Adipose tissue (tissue), 3 donors: ENCODE results near the gene FGD5. TPM values are rescaled to one million over a fixed set of nuclear protein-coding genes. Genes with fewer than 3 reads are reported as not detected.

ENCODE experiments used
- H3K27ac ChIP-seq: one replicate; pipeline ENCODE4 v1.5.1; 2013; ENCODE audit warnings: low read depth, low read length
- WGBS, 3 donors: extraction: QIAGEN DNeasy Blood & Tissue Kit; methylation state at CpG; one replicate each; pipeline ENCODE4 v1.1.7; 2013; 5-methylcytosine and 5-hydroxymethylcytosine counted together
- polyA plus RNA-seq, 3 donors: library from polyadenylated mRNA; stranded (reverse); fragments of 200-250 nt; gene quantifications; one replicate each; pipeline ENCODE4 v1.2.3, GENCODE V29; 2013
- donor health status: healthy with polysubstance abuse.
- donor health status: Bipolar disorder and iron deficiency.
- donor health status: healthy.

FGD5 gene
- polyA plus RNA-seq, 3 donors = 3.4 to 19.5 (median 16.7) TPM

DNA sequence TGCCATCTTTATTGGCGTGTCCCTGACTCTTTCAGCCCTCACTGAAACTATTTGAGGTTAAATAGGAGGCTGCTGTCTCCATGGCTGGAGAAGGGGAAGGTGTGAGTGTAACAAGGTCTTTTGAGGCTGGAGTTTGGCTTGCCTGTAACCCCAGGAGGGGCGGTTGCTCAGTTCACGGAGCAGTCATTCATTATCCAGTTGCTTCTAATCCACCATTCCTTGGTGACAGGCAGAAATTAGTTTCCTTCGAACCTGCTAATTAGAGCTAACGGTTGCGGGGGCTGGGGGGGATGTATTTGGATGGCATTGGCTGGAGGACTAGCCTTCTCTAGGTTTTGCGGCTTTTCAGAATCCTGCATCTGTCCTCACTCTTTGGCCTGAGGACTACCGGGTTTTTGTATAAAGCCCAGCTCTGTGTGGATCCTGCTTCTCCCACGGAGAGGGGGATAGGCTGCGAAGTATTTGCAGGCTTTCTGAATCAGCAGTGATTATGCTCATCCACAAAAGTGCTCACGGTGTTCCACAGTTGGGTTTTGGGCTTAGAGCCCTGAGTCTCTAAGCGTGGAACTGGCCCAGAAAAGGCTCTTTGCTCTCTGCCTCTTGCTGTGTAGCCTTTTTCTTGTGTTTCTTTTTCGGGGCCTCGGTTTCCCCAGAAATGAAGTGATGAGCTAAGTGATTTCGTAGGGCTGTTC lies 18.6 kb downstream of the FGD5 start:
- WGBS, 3 donors = 58 to 64% (median 59%) methylated on average over 15 of the region's 15 CpGs
- no peak overlapping the region for H3K27ac ChIP-seq

DNA sequence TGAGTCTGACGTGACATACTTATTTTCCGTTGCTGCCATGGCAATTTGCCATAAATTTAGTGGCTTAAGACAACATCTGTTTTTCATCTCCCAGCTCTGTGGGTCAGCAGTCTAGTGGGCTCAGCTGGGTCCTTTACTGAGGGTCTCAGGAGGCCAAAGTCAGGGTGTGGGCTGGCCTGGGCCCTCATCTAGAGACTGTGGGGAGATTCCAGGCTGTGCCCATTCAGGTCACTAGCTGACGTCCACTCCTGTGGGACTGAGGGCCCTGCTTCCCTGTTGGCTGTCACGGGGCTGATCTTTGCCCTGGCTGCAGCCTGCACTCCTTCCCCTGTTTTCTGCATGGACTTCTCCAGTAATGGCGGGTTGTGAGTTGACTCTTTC lies 19.1 kb downstream of the FGD5 start:
- H3K27ac ChIP-seq = no peak overlapping the region
- WGBS, 3 donors = 16 to 49% (median 41%) methylated on average over 5 of the region's 5 CpGs

- 52 to 76% (median 69%) methylated on average over 7 of the region's 7 CpGs for whole genome bisulfite sequencing, 3 donors
- no peak overlapping the region for H3K27ac ChIP-seq
Measured at GRCh38 chr3:14839236-14839635, 20.5 kb downstream of the FGD5 start.

DNA sequence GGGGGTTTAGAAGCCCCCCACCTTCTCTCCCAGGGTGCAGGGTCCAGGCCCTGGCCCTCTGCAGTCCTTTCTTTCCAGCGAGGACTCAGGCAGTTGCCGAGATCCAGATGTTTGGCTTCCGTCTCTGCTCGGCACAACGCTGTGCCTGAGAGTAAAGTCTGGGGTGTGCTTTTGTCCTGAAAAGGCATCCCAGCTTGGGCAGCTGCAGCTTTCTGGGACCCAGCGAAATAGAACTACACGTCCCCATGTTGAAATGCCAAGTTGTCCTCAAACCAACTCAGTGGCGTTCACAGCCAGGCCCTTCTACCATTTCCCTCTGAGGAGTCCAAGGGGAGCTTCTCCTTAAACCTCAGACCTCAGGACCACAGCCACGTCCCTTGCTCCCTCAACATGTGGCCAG lies 23.1 kb downstream of the FGD5 start:
- 58 to 65% (median 63%) methylated on average over 9 of the region's 9 CpGs for WGBS, 3 donors
- no peak overlapping the region for H3K27ac ChIP-seq

DNA sequence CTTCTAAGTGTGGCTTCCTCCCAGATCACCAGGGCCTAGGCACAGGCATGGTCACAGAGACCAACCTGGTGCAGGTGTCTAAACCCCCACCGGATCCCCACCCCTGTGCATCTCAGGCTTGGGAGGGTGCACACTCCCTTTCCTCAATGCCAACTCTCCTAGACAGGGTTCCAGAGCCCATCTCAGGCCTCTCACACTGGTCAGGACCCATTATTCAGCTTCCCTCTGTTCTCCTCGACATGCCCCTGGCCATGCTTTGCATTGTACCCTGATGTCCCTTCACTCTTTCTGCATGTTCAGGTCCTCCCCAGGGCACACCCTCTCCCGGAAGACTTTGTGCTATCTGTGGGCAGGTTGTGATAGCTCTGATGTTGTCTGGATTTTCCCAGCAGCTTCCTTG lies 23.5 kb downstream of the FGD5 start:
- 75 to 83% (median 83%) methylated on average over 3 of the region's 3 CpGs for WGBS, 3 donors
- H3K27ac ChIP-seq = no peak overlapping the region

GRCh38 chr3:14843321-14843720 lies 24.6 kb downstream of the FGD5 start:
- H3K27ac ChIP-seq = no peak overlapping the region
- 81 to 91% (median 90%) methylated on average over 8 of the region's 8 CpGs for WGBS, 3 donors

DNA sequence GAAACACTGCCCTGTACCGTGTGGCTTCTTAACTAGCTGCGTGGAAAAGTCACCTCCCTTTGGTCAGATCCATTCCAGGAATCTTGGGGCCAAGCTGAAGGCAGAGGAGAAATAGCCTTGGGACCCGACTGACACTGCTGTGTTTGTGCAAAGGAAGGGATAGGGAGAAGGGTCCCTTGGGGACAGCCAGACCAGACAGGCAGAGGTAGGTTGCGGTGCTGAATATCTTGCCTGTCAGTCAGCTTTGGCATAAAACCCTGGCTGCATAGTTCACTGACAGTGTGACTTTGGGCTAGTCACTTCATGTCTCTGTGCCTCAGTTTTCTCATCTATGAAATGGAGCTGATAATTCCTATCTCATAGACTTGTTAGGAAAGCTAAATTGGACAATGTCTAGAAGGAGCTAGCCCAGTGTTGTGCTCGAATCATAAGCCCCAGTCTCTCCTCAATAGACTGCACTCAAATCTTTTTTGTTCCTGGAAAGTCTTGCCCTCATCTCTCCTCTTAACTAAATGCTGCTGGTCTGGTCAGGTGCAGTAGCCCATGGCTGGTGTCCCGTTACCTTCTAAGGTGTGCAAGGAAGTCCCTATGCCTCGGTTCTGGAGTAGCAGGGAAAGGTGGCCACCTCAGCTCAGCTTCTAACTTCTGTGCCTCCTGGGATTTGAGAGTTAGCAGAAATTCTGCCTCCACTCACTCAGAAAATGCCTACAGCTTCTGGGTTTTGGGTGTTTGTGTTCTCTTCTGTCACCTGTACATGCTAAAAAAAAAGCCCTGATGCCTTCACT lies 25.8 kb downstream of the FGD5 start:
- no peak overlapping the region for H3K27ac ChIP-seq
- WGBS, 3 donors = 61 to 81% (median 78%) methylated on average over 7 of the region's 7 CpGs

DNA sequence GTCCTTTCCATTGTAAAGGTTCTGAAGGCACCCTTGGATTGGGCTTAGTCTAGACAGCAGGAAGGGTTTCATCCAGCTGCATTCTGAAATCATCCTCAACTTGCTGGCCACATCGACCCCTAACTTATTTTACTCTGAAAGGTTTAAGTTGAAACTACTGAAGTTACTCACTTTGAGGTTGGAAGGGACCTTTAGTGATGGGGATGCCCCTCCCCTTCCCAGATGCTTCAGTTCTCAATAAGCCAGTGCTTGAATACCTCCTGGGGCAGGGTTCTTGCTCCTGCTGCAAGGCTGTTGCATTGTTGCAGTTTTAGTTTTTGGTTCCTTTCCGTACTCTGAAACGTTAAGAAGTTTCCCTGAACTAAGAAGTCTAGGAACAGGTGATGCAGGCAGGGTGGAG lies 26.4 kb downstream of the FGD5 start:
- H3K27ac ChIP-seq = no peak overlapping the region
- 44 to 62% (median 60%) methylated on average over 3 of the region's 3 CpGs for WGBS, 3 donors

DNA sequence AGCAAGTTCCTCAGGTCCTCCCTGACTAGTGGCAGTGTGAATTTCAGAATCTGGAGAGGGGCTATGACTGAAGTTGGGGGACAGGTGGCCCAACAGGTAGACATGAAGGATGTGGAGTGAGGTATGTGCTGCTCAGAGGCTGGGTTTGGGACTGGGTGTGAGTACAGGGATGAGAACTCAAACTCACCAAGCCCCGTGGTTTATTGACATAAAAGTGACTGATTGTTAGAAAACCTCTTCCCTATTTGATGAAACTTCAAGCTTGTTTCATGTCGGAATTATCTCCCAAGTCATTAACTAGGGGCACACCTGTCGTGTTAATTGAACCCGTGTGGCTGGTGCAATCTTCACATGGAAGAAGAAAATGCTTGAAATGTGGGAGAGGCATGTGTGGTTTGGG lies 27.1 kb downstream of the FGD5 start:
- 43 to 70% (median 63%) methylated on average over 4 of the region's 4 CpGs for WGBS, 3 donors
- no peak overlapping the region for H3K27ac ChIP-seq

GRCh38 chr3:14846226-14846880 lies 27.6 kb downstream of the FGD5 start:
- 44 to 57% (median 56%) methylated on average over 7 of the region's 7 CpGs for WGBS, 3 donors
- H3K27ac ChIP-seq = no peak overlapping the region

DNA sequence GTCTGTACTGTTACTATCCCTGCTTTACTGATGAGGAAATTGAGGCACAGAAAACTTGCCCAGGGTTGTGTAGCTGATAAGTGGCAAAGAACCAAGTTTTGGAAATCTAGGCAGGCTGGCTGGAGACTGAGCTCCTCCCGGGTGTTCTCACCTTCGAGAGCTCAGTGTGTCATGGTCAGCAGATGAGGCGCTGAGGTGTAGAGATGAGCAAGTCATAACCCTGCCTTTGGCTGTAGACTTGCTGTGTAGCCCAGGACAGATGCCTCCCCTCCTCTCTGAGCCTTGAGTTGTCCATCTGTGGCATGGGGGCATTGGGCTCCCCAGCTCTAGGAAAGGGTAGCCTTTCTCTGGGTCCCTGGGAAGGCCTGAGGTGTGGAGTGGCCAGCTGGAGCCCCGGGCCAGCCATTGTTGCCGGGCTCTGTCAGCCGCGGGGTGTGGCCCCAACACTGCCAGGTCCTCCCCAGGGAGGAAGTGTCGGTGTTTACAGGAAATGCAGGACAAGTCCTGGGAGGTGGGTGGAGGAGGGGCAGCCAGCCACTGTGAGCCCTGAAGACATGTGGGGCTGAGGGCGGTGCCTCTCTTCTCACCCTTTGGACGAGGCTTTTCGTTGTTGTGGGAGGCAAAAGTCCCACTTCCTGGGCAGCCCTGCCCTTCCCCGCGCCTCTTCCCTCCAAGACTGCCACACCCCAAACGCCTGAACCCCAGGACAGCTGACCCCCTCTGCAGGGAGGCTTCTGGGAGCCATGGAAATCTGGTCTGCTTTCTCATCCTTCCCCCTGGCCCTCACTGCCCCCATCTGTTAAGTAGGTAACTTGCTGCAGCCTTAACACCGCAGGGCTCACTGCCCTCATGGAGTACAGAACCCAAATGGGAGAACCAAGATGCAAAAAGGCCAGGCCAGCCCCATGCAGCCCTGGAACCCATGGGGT lies 29.1 kb downstream of the FGD5 start:
- 26 to 34% (median 31%) methylated on average over 15 of the region's 15 CpGs for WGBS, 3 donors
- no peak overlapping the region for H3K27ac ChIP-seq

DNA sequence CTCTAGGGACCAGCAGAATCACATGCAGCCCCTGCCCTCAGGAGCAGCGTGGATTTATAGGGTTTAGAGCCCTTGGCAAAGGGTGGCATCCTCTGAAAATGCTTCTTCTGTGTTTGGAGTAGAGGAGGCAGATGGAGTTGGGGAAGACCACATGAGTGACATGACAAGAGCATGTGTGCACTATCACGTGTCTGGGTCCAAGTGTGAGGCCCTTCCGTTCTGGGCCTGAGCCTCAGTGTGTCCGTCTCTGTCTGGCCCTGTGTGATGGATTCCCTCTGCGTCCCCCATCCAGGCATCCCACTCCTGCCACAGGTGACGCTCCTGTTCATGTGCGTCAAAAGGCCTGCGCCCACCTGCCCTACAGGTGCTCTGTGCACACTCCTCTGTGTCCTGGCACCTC lies 30.1 kb downstream of the FGD5 start:
- 86 to 93% (median 90%) methylated on average over 8 of the region's 8 CpGs for WGBS, 3 donors
- no peak overlapping the region for H3K27ac ChIP-seq

GRCh38 chr3:14849638-14850230 lies 31.0 kb downstream of the FGD5 start:
- 28 to 61% (median 34%) methylated on average over 5 of the region's 5 CpGs for WGBS, 3 donors
- no peak overlapping the region for H3K27ac ChIP-seq

DNA sequence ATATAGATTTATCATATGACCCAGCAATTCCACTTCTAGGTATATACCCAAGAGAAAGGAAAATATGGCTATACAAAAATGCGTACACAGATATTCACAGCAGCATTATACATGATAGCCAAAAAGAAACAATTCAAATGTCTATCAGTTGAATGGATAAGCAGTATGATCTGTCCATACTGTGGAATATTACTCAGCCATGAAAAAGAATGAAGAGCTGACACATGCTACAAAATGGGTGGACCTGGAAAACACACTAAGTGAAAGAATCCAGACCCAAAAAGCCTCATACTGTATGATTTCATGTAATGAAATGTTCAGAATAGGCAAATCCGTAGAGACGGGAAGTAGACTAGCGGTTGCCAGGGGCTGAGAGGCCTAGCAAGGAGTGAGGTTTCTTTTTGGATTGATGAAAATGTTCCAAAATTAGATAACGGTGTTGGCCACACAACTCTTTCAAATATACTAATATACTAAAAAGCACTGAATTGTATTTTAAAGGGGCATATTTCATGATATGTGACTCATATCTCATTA lies 33.4 kb downstream of the FGD5 start:
- H3K27ac ChIP-seq = no peak overlapping the region
- 77 to 87% (median 79%) methylated on average over 5 of the region's 5 CpGs for WGBS, 3 donors

GRCh38 chr3:14852717-14853116 lies 34.0 kb downstream of the FGD5 start:
- 55 to 63% (median 58%) methylated on average over 10 of the region's 10 CpGs for WGBS, 3 donors
- no peak overlapping the region for H3K27ac ChIP-seq

DNA sequence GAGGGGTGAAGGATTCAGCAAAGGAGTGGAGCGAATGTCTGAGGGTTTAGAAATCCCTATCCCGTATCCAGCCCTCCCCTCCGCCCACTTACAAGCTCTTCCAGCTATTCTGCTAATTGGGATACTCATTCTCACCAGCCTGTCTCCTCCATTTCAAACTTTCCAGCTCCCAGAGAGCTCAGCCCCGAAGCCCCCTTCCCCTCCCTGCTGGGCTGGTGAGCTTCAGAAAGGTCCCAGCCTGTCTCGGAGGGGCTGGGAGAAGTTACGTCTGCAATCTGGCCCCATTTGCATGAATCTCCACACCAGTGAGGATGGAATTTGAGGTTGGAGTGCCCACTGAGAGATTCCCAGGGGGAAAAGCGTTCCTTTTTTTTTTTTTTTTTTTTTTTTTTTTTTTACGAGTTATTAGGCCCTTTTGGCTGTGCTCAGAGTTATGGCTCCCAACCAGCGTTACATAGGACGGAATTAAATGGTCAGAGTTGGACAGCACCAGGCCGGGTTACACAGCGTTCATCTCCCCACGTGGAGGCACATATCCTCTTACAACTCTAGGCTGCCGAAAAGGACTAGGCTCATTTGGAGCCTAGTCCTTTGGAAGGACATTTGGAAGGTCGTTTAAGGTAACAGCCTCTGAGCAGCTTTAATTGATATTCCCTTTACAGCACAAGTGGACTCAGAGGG lies 34.6 kb downstream of the FGD5 start:
- peak overlapping the region; percentile 65 for H3K27ac ChIP-seq
- WGBS, 3 donors = 51 to 61% (median 58%) methylated on average over 15 of the region's 15 CpGs

- 51 to 90% (median 88%) methylated on average over 3 of the region's 3 CpGs for WGBS, 3 donors
- H3K27ac ChIP-seq = no peak overlapping the region
Measured at GRCh38 chr3:14857506-14857905, 38.7 kb downstream of the FGD5 start.
